Measurements from ENCODE around the gene MRPS6.

Gene MRPS6

DNA sequence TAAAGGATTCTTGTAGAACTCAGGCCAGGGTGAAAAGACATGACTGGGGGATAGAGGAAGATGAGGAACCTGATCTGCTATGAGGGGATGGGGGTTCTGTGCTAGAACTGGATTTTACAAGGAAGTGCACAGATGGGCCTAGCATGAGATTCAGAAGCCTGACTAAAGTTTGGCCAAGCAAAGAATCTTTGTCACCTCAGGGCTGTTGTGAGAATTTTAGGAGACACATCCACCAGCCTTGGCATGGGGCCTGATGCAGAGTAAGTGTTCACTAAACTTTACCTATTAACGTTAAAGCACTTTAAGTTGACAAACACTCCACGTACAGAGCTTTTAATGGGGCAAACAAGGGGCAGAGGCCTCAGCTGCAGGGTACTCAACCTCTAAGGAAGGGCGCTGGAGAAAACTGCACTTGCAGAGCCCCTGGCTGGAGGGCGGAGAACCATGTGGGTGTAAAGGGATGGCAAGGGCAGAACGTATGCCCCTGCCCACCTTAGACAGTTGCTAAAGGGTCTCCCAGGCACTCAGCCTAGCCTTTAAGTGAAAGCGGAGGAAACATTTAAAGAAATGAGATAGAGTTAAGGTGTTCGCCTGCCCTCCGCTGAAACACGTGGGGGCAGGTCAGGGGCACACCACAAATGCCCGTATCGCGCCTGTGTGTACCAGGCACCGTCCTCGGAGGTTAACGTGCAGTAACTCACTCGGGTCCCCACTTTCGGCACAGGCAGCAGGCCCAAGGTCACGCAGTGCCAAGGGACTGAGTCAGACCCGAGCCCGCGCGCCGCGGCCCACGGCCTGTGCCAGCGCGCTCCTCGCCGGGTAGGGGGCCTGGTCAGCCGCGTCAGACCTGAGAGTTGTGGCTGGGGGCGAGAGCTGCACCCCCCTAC lies 990 bp upstream of the MRPS6 start:
- no peak for DNase-seq

DNA sequence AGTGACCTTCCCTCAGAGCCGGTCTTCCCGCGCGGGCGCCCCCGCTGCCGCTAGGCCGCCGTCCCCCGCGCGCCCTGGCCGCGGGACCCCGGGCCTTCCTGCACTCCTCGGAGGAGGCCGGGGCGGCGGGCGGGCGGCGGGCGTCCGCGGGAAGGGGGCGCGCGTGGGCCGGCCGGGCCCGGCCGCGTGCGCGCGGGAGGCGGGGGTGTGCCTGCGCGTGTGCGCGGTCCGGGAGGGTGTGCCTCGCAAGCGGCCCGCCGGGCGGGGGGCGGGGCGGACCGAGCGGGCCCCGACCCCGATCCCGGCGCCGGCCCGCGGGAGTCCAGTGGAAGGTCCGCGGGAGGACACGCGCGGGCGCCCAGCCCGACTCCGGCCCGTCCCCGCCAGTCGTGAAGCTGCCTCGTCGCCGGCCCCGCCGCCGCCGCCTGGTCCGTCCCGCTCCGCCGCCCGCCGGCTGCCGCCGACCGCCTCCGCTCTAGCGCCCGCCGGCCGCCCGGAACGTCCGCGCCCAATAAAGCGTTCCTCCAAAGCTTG lies 438 bp downstream of the MRPS6 start:
- peak; percentile 55 for DNase-seq

DNA sequence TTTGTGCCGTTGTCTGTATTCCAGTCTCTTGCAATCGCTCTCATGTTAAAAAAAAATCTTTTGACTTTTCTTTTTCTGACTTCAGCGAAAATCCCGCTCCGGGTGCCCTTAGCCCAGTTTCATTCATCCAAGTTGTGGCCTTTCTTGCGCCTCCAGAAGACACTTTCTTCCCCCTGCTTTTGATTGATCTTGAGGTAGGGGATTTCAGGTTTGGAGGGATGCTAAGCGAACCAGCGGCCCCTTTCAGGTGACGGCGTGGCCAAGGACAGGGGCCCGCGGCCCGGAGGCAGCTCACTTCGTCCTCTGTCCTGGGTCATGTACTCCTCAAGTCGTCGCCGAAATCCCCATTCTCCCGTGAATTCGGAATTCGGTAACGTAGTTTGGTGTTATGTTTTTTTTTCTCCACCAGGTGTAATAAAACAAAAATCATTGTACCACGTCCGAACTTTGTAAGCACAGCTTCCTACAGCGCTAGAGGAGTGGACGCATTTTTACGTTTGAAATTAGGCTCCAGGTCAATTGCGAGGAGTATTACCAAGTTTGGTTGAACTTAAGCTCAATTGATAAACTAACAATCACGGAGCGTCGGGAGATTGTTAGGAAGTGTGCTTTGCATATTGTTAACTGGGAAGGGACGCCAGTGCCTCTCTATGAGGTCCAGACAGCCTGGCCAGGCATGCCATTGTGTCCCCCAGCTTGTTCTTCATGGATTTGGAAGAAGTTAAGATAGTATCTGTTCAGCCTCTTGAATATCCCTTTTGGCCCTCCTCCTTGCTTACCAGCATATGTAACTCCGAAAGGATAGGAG lies 1.1 kb downstream of the MRPS6 start:
- no peak for DNase-seq

DNA sequence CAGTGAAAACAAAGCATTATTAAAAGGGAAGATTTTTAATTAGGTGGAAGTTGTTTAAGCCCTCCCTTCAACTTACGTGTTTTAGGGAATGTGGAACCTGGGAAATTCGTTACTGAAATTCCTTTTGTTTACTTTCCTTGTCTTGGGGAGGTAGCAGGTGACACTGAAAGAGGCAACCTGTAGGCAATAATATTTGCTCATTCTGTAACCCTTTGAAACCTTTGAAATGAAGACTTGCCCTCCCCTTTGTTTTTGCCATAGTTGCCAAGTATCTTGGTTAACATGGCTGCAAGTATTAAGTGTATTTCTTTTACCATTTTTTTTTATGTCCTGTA lies 1.7 kb downstream of the MRPS6 start:
- DNase-seq, result no peak

DNA sequence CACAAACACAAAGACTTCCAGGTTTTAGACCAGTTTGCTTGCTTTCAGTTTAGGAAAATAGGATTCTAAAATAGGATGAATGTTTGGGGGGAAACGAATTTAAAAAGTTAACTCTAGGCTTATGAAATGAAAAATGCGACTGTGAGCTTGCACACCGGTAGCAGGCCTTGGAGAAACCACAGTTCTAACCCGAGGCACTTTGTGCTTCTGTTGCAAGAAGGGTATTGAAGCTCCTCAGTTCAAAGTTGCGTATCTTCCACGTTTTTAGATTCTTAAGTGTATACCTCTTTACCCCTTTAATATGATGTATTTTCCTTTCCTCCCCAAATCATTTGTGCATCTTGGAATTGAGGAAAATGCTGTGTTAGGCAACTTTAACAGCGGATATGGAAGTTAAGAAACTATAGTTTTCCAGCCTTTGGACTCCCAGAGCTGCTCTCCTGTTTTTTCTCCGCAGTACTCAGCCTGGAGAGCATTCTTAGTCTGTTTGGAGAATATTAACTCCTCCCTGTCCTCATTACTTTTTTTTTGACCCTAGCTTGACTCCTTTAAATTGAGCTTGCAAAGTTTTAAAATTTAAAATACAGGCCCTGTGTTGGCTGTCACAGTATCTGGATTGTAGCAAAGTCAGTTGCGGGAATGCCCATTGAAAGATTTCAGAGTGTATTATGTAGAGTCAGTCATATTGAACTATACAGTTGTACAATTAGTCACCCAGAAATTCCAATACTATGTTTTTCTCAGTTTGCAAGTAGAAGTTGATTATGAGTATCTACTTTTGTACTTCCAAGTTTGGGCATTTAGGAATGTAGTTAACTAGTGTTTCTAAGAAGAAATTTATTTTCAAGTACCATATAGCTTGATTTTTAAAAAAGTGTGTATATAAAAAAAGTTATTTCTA lies 2.6 kb downstream of the MRPS6 start:
- DNase-seq, result peak; percentile 31

DNA sequence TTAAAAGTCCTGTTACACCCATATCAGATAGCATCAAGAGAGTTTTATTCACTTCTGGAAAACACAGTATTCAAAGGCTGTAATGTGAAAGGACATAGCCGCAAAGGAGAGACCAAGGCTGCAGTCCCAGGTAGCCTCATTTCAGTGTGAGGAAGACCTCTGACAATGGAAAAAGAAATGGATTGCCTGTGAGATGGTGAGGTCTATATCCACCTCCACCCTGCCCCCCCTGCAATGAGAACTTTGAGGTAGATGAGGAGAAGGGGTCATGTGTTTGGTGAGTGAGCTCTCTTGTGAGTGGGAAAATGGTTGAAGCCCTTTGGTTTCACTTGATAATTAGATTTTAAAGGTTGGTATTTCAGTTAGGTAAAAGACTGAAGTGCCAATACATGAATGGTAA lies 3.5 kb downstream of the MRPS6 start:
- no peak for DNase-seq

DNA sequence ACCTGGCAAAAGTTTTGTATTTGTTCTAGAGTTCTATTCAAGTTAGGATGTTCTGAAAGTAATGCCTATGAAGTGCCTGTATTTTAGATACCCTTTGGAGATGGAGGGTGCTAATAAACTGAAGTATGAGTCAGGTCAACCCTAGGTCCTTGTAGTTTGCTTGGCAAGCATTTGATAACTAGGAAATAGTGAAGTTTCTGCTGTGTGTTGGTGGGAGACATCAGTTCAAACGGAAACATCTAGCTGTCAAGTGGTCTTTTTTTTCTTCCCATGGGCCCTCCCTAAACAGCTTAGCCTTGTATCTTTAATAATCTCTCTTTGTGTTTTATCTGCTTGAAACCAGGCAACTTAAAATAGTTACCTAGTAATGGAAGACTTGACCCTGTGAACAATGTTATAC lies 4.5 kb downstream of the MRPS6 start:
- no peak for DNase-seq

DNA sequence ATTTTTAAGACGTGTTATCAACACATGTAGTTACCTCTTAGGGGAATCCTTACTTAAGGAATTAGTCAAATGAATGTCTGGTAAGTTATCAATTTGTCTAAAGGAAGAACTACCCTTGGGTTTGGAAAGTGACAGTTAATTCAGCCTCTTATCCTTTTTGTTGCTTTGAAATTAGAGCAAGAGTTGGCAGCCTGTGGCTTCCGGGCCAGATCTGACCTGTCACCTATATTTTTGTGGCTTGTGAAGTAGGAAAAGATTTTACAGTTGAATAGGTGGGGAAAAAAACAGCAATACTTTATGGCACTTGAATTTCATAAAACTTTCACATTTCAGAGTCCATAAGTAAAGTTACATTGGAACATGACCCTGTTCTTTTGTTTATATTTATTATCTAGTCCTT lies 5.5 kb downstream of the MRPS6 start:
- DNase-seq, result peak; percentile 53

DNA sequence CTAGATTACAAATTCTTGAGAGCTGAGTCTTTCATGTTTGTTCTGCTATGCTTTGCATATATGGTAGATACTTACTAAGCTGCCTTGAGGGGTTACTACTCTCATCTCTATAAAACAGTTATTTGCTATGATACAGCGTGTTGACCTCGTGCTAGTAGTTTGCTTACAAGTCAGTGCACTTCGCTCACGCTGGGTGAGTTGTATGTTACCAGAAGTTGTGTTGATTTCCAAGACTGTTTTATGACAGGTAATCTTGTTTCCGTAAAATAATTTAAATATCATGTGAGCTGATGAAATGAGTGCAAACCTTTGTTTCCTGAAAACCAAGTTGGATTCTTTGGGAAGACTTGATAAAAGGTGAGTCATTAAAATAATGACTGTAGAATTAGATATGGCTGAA lies 7.3 kb downstream of the MRPS6 start:
- DNase-seq, result no peak

DNA sequence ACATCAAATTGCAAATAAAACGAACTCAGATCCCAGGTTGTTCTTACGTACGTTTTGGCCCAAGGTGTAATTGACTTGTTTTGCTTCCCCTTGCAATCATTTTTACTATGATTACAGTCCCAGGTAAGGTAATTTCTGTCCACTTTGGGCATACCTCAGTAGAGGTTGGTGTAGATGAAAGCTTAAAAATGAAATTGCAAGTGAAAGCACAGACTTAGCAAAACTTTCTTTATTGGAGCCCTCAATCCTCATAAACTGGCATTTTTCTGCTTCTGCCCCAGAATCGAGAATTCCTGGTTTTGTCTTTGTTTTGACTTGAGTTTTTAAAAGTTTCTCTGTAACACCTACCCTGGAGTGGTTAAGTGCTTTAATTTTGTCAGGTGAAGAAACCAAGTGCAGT lies 9.4 kb downstream of the MRPS6 start:
- DNase-seq, result no peak

DNA sequence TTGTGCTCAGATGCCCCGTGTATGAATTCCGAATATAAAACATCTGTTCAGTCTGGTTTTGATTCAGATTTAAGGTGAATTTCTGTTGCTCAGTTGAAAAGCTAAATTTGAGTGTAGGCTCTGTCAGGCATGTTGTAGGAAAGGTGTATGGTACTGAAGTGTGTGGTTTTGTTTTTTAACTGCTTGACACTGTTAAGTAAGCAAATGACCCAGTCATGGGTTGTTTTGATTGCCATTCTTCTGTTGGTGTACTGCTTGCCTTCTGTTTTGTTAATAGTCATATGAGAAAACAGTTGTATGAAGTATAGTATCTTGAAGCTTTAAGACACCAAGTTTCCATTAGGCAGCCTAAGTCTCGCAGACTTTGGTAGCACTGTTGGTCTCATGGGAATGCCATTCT lies 10.0 kb downstream of the MRPS6 start:
- no peak for DNase-seq

DNA sequence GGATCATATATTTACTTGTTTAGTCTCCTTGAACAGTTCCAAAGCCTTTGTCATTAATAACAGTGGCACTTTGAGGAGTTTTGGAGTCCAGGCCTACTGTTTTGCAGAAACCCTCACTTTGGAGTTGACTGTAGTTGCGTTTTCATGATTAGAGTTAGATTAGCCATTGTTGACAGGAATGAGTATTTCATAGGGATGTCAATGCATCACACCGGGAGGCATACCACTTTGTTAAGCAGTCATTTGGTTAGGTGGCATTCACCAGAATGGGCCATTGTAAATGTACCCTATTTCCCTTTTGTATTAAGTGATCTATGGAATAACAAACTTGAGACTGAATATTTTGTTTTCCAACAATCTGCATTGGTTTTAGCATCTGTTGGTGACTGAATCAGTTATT lies 11.8 kb downstream of the MRPS6 start:
- peak; percentile 31 for DNase-seq

DNA sequence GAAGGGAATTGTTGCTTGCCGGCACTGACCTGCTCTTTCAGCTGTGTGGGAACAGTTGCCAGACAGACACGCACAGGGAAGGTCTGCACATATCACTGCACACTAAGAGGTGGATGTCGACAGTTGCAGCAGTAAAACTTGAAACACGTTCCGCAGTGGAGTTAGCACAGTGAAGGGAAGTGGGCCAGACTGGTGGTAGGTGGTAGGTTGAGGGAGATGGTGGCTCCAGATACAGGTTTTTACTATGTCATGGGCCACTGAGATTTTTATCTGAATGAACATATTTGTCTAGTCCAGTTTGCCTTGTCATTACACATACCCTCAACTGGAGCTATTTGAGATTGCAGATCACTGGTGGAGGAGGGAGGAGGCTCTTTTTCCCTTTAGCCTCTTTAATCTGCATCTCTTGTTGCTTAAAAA lies 13.5 kb downstream of the MRPS6 start:
- peak; percentile 28 for DNase-seq

DNA sequence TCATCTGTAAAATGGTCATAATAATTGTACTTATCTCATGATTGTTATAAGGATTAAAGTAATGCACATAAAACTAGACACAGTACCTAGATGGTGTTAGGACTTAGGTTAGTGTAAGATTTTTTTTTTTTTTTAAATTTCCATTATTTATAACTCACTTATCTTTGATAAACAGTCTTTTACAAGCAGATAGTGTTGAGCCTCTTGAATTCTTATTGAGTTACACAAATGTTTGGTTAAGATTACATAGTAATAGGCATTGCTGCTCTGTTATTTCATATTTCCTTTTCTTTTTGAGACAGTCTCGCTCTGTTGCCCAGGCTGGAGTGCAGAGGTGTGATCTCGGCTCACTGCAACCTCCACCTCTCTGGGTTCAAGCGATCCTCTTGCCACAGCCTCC lies 15.4 kb downstream of the MRPS6 start:
- DNase-seq, result no peak

DNA sequence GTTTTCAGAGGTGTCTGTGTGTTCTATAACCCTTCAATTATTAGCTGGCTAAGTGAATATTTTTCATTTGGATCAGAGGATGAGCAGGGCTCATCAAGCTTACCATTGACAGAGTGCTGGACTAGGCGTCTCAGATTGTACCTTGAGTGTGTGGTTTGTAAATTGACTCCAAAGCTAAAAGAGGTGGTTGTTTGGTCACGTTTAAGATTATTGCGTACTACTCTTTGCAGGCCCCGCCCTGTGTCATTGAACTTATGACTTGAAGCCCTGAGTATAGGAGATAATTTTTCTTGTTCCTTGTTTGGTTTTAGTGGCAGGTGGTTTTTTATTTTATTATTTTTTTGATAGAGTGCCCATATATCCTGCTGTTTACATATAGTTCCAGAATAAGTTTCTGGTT lies 17.7 kb downstream of the MRPS6 start:
- DNase-seq, result no peak

DNA sequence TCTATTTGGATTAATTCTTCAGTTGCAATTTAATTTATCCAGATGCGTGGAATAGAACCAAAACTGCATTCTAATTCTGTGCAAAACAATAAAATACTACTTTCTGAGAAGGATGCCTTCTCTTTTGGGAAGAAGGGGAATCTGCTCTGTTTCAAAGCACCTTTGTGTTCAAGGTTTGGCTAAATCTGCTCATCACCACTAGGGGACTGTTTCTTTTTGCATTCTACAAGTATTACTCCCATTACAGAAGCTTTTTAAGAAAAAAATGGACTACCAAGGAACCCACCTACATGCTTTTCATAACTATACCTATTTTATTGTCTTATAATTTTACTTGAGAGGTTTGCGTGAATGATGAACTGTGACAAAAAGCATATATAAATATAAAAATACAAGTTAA lies 18.2 kb downstream of the MRPS6 start:
- no peak for DNase-seq

DNA sequence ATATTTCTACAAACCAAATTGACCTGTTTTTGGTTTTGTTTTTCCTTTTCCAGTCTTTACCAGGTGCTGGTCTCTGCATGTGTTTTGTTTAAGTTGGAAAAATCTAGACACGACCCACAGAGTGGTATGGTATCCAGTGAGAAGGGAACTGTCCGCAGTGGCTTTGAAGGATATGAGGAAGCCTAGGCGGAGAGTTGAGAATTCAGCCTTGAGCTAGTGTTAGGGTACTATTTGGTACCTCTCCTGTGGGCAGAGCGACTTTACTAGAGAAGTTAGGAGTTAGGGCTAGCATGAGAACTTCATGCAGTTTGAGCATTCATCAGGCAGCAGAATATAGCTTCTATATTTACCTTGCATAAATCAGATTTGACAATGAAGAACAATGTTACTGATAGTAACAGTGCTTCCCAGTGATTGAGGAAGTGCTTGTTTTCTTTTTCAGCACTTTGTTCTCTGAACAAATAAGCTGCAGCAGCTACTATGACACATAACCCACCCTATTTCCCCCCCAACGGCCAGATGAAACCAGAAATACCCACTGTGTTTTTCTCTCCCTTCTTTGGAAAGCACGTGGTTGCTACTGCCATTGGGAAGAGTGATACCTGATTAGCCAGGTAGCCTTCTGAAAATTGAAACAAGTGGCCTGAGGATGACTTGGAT lies 19.0 kb downstream of the MRPS6 start:
- DNase-seq, result no peak

DNA sequence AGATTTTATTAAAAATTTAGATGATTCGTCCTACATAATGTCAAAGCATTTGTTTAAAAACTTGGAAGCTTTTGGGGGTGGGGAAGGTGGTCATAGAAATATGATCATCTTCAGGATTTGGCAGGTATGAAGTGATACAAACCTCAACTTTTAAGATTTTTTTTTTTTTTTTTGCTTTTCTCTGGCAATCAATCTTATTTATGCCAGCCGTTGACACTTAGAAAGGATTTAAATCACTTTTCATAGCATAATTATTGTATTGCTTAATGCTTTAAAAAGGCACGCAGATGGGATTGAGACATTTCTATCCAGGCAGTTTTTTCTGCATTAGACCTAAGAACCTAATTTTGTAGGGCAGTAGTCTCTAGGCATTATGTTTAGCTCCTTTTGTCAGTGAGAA lies 19.7 kb downstream of the MRPS6 start:
- DNase-seq, result no peak

DNA sequence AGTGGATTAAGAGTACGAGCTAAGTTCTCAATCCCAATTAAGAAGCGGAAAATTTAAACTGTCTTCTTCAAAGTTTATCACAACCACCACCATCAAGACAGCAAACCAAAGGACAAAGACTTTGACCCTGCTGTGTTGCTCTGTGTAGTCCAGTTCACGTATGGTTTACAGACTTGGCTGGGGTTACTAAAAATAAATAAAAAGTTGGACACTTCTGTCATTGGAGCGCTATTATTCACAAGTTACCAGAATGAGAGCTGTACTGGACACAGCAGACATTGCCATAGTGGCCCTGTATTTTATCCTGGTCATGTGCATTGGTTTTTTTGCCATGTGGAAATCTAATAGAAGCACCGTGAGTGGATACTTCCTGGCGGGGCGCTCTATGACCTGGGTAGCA lies 21.6 kb downstream of the MRPS6 start:
- DNase-seq, result no peak

DNA sequence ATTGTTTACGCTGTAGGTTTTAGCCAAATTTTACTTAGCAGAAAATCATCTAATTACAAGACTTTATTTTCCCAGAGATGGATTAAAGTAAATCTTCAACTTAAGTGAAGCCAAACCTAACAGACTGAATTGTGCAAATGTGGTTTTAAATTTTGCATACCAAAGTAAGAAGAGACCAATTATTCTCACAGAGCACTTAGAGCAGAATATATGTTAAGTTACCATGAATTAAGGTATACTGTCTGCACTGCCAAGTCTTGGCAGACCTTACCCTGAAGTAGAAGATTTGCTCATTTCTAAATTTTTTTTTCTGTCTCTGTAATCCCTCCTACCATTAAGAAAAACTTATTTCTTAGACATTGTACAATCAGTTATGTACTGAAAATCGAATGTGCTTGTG lies 24.1 kb downstream of the MRPS6 start:
- no peak for DNase-seq

DNA sequence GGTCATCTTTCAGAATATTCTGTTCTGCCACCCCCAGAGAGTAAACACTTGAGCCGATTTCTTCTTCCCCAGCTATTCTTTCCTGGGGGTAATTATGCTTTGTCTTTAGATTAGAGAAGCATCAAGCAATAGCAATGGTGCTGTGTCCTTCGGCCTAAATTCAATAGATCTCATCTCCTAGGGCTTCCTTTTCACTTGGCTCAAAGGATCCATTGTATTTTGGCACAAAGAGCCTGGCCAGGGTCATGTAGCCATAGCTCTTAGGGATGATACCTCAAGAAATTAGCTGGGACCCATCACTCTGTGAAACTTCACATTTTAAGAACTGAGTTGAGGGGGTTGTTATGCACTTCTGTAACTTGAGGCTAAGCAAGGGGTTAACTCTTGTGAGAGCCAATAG lies 27.0 kb downstream of the MRPS6 start:
- DNase-seq, result no peak

DNA sequence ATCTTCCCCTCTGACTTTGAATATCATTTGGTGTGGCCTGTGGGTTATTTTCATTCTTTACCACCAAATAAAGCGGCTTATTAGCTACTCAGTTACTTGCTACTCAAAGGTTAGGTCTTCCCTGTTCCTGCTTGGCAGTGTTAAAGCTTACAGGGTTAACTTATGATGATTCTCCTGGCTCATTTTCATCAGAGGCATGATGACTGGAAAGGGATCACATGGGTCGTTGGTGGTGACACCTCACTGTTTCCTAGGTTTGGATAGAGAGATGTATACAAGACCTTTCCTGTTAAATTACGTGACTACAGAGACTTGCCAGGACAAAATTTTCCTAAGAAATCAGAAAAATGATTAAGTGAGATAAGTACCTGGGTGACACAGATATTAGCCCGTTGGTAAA lies 27.4 kb downstream of the MRPS6 start:
- DNase-seq, result no peak
